HG03039 (cell line): Measurements from ENCODE around the gene AKTIP.
A peak's percentile ranks its signal among the peaks of the same experiment; 100 is the strongest.
"Not testable (repeated sequence)": the region's sequence is repeated elsewhere in the genome, so short reads cannot be mapped to it uniquely, and the experiment has no call there.

Source experiments
- ATAC-seq: cut with Tn5 transposase; IDR thresholded peaks from one replicate; pipeline ENCODE4 v1.9.1; 2021; ENCODE audit warnings: mild to moderate bottlenecking, moderate library complexity; ENCODE audit not compliant: unreplicated experiment

The AKTIP gene

DNA sequence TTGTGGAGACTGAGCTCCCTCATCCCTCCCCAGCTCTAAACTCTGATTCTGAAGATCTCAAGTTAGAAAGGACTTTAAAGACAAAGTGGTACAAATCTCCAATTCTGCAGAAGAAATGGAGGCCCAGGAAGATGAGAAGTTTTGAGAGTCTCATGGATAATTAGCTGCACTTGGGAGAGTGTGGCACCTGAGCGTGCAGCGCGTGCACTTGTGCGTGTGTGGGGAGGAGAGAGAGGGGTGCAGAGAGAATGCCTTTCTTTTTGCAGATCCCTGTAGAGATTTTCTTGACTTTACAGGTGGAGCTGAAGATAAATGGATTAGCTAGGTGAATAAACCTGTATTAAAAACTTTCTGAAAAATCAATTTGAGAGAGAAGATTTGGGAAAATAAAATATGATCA, 14.8 kb upstream of the AKTIP start:
- no peak for ATAC-seq

DNA sequence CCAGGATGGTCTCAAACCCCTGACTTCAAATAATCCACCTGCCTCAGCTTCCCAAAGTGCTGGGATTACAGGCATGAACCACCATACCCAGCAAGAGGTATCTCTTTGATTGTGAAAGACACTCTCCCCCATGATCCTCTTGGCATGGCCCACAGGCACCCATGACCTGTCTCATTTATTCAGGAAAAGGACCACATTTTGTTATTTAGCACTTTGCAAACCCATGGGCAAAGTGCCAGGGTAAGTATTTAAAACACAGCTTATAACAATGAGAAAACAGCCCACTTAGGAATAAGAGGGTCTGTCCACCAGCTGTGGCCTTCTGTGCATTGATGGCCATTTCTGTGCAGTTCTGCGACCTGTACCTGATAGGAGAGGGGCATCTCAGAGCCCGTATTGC, 12.8 kb upstream of the AKTIP start:
- ATAC-seq: no peak

DNA sequence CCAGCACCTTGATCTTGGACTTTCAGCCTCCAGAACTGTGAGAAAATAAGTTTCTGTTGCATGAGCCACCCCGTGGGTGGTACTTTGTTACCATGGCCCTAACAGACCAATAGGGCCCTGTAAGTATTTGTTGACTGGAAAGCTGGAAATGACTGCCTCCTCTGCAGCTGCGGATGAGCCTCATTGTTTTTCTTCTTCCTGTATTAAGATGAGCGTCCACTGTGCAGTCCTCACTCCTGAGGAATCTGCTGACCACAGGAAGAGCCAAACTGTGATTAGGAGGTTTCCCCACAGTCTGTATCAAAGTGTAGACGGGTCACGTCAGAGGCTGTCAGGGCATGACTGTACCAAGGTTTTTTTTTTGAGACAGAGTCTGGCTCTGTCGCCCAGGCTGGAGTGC, 12.2 kb upstream of the AKTIP start:
- ATAC-seq: no peak

DNA sequence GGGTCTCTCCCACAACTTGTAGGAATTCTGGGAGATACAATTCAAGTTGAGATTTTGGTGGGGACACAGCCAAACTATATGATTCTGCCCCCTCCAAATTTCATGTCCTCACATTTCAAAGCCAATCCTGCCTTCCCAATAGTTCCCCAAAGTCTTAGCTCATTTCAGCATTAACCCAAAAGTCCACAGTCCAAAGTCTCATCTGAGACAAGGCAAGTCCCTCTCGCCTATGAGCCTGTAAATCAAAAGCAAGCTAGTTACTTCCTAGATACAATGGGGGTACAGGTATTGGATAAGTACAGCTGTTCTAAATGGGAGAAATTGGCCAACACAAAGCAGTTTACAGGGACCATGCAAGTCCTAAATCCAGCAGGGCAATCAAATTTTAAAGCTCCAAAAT, 9.8 kb upstream of the AKTIP start:
- not testable (repeated sequence) for ATAC-seq

DNA sequence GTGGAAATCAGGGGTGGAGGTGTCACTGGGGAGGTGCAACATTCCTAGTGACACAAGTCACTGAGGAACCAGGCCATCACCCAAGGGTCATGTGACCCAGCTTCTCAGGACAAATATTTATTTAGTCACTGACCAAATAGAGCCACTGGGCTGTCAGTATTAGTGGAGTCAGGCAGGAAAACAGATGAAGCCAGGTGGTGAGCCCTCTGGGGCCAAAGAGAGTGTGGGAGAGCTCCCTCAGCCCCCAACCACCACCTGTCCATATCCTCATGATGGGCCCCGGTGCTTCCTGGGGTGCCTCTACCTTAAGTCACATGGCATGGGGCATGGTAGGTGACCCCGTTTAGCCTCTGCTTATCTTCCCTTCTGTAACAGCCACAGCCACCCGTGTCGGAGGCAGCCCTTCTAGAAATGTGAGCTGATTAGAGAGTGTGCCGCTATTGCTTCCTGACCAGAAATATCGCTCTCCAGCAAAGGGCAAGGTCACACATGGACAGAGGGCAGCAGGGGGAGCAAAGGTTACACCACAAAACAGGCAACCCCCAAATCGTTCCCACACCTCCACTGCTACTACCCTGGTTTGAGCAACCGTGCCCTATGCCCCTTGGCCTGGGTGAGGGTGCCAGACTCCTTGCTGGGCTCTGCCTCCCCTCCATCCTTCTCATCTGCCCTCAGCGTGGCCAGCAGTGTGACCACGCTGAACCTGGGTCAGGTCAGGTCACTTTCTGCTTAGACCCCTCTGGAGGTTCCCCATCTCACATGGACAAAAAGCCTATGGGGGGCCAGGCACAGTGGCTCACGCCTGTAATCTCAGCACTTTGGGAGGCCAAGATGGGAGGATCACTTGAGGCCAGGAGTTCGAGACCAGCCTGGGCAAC, 8.6 kb upstream of the AKTIP start:
- ATAC-seq: no peak

DNA sequence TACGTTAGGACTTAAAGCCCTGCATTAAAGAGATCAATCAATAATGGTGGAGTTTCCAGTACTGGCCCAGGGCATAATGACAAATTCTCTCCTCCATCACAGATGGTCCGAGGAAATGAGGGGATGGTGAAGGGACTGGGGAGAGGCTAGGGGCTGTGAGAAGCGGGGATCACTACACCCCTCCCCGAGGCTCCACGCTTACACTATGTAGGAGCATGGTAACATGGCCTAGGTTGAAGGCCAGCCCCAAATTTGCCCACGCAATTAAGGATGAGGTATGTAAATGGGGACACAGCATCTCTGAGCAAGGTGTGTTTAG, 8.0 kb upstream of the AKTIP start:
- no peak for ATAC-seq

DNA sequence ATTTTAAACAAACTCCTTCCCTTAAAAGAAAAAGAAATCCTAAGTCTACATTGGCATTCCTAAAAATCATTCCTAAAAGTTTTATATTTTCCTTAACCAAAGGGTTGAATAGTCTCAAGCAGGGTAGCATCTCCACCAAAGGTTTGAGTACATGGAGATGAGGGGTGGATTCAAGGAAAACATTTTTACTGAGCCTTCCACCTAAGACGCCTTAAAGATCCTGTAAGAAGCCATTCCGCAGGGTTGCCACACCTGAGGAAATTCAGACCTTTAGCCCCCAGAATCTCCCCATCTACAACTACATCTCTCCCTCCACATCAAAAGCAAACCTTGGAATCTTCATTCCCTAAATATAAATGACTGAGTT, 7.7 kb upstream of the AKTIP start:
- ATAC-seq: no peak

DNA sequence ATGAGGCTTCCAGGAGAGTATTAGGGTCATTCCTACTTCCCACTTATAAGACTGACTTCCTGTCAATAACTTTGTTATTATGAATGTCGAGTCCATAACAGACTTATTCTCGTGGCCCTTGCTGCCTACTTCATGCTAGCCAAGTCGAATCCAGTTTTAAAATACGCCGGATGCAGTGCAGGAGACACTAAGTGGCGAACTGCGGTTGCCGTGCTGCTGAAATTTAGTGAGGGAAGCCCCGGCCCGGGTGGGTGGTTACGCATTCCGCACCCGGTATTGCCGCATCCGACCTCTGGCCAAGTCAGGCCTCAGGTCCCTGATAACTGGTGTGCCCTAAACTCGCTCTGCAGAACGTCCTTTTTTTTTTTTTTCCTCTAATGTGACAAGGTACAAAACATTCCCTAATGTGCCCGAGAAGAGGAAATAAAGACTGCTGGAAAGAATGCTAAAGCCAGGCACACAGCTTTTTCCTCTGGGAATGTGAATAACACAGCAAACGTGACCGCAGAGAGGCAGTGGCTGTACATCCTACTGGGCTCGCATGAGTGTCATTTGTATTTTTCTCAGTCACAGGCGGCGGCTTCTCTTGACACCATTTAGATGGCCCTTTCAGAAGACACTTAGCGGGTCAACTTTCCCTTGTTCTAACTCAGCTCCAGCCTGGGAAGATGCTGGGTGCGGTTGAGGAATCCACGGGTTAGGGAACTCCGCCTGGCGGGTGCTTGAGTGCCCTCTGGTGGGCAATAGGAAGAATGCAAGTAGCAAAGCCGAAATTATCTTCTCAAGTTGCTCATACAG, 7.1 kb upstream of the AKTIP start:
- peak; percentile 64 for ATAC-seq

DNA sequence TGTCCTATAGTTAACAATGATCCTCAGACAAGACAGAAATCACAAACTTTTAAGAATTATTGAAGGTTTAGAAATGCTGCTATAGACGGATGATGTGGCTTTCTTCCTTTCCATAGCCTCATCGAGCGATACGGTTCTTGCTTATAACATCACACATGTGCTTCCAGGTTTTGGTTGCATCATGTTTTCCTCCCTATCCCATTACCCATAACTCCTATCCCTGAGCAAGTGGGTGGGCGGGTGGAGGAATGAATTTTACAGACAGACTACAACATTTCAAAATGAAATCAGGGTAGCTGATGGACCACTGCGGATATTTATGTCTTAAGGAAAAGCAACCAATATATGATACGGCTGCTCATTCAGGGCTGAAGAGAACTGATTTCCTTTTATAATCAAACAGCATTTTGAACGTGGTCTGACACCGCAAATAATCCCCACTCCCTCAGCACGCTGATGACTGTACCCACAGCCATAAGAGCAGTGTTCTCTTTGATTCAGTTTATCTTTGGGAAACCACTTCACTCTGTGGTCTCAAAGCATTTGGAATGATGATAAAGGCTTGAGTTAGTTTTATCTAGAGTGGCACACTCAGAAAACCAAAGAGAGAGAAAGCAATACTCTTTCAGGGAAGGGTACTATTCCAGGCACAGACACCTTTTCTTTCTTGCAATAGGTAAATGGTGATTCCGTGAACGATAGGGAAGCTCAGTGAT, 4.6 kb upstream of the AKTIP start:
- no peak for ATAC-seq

DNA sequence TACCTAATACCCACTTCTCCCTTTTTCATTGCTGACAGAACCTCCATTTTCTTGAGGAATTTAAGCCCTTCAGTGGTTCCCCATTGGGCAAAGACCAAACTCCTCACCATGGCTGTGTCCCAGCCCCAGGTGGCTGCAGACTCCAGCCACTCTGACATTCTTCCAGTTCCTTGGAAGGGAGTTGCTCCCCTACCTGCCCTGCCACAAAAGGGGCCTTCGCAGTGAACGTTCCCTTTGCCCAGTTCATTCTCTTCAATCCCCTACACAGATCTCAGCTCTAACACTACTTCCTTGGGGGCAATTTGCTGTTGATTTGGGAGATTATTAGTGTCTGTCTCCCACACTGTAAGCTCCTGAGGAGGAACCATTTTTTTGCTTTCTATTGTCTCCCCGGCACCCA, 3.2 kb upstream of the AKTIP start:
- ATAC-seq: no peak

DNA sequence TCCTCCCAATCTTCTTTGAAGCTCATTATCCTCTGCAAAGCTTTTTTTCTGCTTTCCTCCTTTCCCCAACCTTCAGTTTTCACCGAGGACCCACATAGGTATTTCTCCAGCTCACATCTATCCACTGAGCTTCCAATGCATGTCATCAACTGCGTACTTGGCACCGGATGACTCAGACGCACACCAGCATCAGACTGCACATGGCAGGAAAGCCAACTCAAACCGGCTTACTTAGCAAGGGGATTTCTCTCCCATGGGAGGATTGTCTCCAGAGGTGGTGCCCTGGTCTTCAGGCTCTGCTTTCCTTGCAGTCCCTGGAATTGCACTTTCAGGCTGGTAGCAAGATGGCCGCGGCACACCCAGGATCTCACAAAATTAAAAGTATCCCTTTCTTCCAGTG, 1.7 kb upstream of the AKTIP start:
- no peak for ATAC-seq

DNA sequence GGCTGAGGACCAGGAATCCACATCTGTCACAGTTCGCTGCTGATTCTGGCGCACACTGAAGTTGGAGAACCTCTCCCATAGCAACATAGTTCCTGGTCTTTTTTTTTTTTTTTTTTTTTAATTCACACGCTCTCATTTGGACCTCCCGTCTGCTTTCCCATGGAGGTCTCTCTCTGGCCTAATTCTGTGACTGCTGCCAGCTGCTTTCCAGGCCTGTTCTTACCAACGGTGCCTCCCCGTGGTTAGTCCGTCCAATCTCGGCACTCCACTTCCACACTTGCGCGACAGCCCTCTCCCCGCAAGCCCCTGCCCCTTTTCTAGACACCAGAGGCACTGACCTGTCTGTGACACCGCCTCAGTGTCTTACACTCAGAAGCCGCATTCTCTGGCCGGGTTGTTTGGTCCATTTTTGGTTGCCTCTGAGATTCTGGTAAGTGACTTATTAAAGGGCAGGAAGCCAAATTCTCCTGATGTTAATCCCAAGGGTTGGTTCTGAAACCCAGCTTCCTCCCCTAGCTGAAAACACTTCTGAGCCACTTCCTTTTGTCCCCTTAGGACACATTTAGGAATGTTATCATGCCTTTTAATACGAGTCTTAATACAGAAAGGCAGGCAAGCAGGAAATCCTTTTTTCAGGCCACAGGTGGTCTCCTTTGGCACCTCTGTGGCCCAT, 1.1 kb upstream of the AKTIP start:
- no peak for ATAC-seq

DNA sequence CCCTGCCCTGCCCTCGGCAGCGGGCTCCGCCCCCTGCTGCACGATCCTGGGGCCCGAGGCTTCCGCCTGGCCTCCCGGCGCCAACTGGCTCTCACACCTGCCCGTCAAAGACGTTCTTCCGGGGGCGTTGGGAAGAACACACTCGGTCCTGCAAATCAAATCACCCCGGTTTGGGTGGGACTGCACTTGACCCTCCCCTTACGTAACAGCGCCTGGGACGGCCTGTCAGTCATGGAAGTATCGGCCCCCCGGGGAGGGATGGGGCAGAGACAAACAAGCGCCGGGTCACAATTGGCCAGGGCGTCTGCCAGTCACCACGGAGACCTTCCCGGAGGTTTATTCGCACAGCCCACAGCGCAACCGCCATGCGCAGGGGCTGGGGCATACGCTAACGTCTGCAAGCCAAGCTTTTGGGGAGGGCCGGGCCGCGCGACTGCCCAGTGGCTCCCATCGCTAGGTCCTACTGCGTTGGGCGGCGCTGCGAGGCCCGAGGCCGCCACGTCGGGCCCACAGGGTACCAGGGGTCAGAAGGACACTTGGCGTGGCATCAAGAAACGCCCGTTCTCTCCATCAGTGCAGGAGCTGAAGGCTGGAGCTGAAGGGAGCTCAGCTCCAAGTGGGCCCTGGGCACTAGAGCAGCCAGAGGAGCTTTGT, 388 bp upstream of the AKTIP start:
- ATAC-seq: peak; percentile 97

DNA sequence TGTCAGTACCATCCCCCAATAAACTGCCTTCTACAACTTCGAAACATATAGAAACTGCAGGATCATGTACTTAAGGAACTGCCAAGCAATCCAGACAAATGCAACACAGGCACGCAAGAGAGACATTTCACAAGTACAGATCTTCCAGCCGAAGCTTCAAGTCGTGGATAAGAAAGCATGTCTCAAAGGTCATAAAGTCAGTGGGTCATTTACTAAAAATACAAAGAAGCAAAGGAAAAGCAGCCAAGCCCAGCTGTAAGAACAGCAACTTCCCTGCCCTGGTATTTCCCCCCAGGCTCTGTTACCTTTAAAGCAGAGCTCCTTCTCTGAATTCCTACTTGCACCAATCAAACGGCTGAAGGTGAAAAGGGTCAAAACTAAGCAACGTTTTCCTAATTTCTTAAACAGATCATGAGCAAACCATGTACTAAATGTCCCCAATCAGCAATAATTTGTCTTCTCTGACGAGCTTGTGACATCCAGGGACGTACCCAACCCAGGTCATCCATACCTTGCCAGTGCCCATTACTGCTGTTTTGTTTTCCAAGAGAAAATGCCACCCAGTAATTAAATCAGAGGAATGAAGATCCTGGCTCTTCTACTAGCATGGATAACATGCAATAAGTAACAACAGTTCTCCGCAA, 1.7 kb downstream of the AKTIP start:
- no peak for ATAC-seq

DNA sequence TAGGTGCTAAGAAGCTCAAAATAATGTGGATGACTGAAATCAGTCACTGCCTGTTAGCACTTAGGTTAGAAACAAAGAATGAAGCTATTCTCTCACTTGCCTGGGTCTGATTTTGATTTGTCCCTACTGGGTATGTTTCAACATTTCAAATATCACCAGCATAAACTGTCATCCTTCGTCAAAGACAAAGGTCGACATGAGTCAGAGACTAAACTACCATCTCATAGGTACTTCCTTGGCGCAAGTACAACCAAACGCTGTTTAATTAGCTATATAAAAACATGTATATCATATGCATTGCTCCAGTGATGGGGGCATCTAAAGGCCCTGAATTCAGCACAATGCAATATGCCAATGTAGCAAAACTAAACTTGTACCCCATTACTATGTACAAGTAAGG, 4.0 kb downstream of the AKTIP start:
- no peak for ATAC-seq

DNA sequence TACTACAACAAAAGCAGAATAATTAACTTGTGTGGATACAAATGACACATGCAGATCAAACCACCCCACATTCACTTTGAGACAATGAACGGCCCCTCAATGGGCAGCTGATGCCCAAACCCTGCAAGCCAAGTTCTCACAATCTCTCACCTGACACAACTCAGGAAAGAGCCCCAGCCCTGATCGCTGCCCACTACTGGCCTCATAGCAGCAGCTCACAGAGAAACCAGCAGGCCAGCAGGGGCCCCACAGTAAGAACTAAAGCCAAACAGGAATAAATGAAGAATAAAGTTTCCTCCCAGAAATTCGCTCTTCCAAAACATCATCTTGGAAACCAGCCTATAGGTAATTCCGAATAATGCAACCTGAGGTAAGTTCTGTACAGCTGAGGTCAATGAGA, 7.7 kb downstream of the AKTIP start:
- ATAC-seq: no peak

DNA sequence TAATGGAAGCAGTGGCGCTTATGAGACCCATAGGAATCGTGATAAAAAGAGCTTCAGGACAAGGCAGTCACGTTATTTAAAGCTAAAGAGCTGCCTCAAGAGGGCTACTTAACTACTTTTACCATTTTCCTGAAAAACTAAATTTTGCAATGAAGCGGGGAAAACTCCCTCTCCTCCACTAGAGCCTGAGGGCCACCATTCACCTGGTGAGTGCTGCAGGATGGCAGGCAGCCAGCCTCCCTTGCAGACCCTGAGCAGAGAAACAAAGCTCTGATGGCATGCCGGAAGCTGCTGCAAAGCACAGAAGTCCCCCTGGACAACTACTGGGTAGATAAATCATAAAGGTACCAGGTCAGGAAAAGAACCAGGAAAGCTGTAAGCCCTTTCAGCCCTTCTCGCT, 8.4 kb downstream of the AKTIP start:
- no peak for ATAC-seq

DNA sequence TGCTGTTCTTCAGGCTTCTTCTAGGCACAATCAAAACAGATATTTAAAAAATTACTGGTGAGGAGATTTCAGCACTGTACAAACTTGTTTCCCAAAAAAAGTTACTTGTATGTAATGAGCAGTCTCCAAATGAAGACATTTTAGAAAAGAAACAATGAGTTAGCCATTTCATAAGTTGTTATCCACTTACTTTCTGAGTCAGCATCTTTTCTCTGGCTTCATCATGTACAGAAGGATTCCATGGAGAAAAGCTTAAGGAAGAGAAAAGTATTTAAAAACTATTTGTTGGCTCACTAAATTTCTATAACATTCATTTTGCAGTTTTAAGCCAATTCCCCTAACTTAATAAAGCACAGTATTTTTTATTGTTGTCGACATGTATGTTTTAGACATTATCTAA, 10.5 kb downstream of the AKTIP start:
- no peak for ATAC-seq

DNA sequence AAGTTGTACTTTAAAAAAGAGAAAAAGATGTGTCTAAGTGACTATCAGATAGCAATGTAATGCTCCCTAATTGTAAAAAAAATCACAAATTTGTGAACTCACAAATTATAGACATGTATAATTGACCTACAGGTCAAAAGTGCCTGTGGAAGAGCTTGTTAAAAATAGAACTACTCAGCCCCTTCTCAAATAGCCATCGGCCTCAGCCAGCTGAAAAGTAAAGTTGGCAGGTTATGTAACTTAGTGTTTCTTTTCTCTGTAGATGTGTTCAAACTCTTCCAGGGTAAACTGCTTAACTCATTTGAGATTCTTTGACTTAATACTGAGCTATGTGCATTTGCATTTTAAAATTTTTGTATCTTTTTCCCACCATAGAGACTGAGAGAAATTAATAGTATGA, 13.3 kb downstream of the AKTIP start:
- no peak for ATAC-seq

DNA sequence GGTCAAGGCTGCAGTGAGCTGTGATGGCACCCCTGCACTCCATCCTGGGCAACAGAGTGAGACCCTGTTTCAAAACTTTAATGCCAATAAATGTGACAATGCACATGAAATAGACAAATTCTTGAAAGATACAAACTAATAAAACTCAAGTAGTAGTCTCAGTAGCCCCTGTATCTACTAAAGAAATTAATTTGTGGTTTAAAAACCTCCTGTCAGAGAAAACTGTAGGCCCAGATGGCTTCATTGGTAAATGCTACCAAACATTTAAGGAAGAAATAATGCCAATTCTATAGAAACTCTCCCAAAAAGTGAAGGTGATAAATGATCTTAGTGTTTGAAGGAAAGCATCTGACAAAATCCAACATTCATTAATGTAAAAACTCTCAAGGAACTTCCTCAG, 16.8 kb downstream of the AKTIP start:
- ATAC-seq: no peak
